Fibroblast of gingiva (primary cell): ENCODE data around the gene RO60.
A peak's percentile ranks its signal among the peaks of the same experiment; 100 is the strongest.
"Not testable (repeated sequence)": the region's sequence is repeated elsewhere in the genome, so short reads cannot be mapped to it uniquely, and the experiment has no call there.

ENCODE experiments used
- DNase-seq: peaks from one replicate; pipeline ENCODE4 v3.0.0-alpha.2; 2011; ENCODE audit warnings: low read depth

RO60 gene

GRCh38 chr1:193059282-193060114 lies at the start of gene RO60, which contains the start of gene UCHL5:
Gene RO60, plus strand, starts transcription at chr1:193059612. Its CDS starts 9,443 bp downstream, at chr1:193069055.
Gene UCHL5, minus strand, starts transcription at chr1:193059360. Its CDS starts 100 bp downstream, at chr1:193059260.
- DNase-seq, result peak; percentile 98

GRCh38 chr1:193011406-193011805 lies 48.0 kb upstream of the RO60 start:
- DNase-seq, result no peak

GRCh38 chr1:193013005-193013404 lies 46.4 kb upstream of the RO60 start:
- DNase-seq, result peak; percentile 85

- no peak for DNase-seq
Measured at GRCh38 chr1:193013707-193014106, 45.7 kb upstream of the RO60 start.

GRCh38 chr1:193014400-193014799 lies 45.0 kb upstream of the RO60 start:
- DNase-seq, result no peak

GRCh38 chr1:193016788-193017187 lies 42.6 kb upstream of the RO60 start:
- DNase-seq, result no peak

- peak; percentile 56 for DNase-seq
Measured at GRCh38 chr1:193019442-193020026, 39.9 kb upstream of the RO60 start.

- no peak for DNase-seq
Measured at GRCh38 chr1:193025218-193025617, 34.2 kb upstream of the RO60 start.

- no peak for DNase-seq
Measured at GRCh38 chr1:193030280-193030679, 29.1 kb upstream of the RO60 start.

- DNase-seq, result peak; percentile 3
Measured at GRCh38 chr1:193031431-193031830, 28.0 kb upstream of the RO60 start.

GRCh38 chr1:193032643-193033427 lies 26.6 kb upstream of the RO60 start:
- DNase-seq, result not testable (repeated sequence)

- no peak for DNase-seq
Measured at GRCh38 chr1:193033610-193034009, 25.8 kb upstream of the RO60 start.

GRCh38 chr1:193036337-193037047 lies 22.9 kb upstream of the RO60 start:
- DNase-seq, result no peak

GRCh38 chr1:193040011-193040410 lies 19.4 kb upstream of the RO60 start:
- DNase-seq, result no peak

GRCh38 chr1:193042766-193043691 lies 16.4 kb upstream of the RO60 start:
- DNase-seq, result no peak

GRCh38 chr1:193048913-193049312 lies 10.5 kb upstream of the RO60 start:
- not testable (repeated sequence) for DNase-seq

GRCh38 chr1:193054169-193054675 lies 5.2 kb upstream of the RO60 start:
- no peak for DNase-seq

GRCh38 chr1:193058529-193059281 lies 707 bp upstream of the RO60 start:
- peak; percentile 23 for DNase-seq

- no peak for DNase-seq
Measured at GRCh38 chr1:193060115-193060403, 647 bp downstream of the RO60 start.

GRCh38 chr1:193060406-193060805 lies 994 bp downstream of the RO60 start:
- no peak for DNase-seq
